Mucosa of stomach (tissue), 1 donor: Measurements from ENCODE around the gene PIGX.
"Not testable (repeated sequence)": the region's sequence is repeated elsewhere in the genome, so short reads cannot be mapped to it uniquely, and the experiment has no call there.

Source experiments
- H3K27me3 ChIP-seq: one replicate; pipeline ENCODE4 v1.7.0; 2013; ENCODE audit warnings: mild to moderate bottlenecking, low read length; ENCODE audit not compliant: control insufficient read depth, insufficient read depth
- H3K36me3 ChIP-seq: one replicate; pipeline ENCODE4 v1.7.0; 2013; ENCODE audit warnings: low read length; ENCODE audit not compliant: control insufficient read depth, insufficient read depth
- H3K4me1 ChIP-seq: one replicate; pipeline ENCODE4 v1.7.0; 2013; ENCODE audit warnings: mild to moderate bottlenecking, low read length; ENCODE audit not compliant: control insufficient read depth, insufficient read depth
- H3K4me3 ChIP-seq: one replicate; pipeline ENCODE4 v1.7.0; 2013; ENCODE audit warnings: low read length
- H3K9ac ChIP-seq: one replicate; pipeline ENCODE4 v1.7.0; 2013; ENCODE audit warnings: mild to moderate bottlenecking, low read length, moderate library complexity
- H3K9me3 ChIP-seq: one replicate; pipeline ENCODE4 v1.7.0; 2013; ENCODE audit warnings: mild to moderate bottlenecking, low read length, moderate library complexity; ENCODE audit not compliant: control insufficient read depth
- donor health status: Pancreatic carcinoma.

Gene PIGX

GRCh38 chr3:196743569-196743968, 31.4 kb downstream of the PIGX start:
- H3K36me3 ChIP-seq, H3K9ac ChIP-seq, H3K9me3 ChIP-seq, H3K4me3 ChIP-seq, H3K27me3 ChIP-seq: not testable (repeated sequence)
- H3K4me1 ChIP-seq = peaks cover 13% of the 10 kb centered on the region

- H3K4me1 ChIP-seq = peaks cover 2% of the 10 kb centered on the region
- no peaks in the 10 kb centered on the region for H3K9me3 ChIP-seq
- no peak overlapping the region for H3K4me3 ChIP-seq
- H3K9ac ChIP-seq = no peak overlapping the region
- H3K36me3 ChIP-seq = no peaks in the 10 kb centered on the region
- H3K27me3 ChIP-seq = no peaks in the 10 kb centered on the region
Measured at GRCh38 chr3:196749125-196749524, 36.9 kb downstream of the PIGX start.

- no peaks in the 10 kb centered on the region for H3K9me3 ChIP-seq
- H3K27me3 ChIP-seq = no peaks in the 10 kb centered on the region
- H3K36me3 ChIP-seq = no peaks in the 10 kb centered on the region
- no peak overlapping the region for H3K4me3 ChIP-seq
- H3K4me1 ChIP-seq = peaks cover 11% of the 10 kb centered on the region
- no peak overlapping the region for H3K9ac ChIP-seq
Measured at GRCh38 chr3:196753201-196753600, 41.0 kb downstream of the PIGX start.

GRCh38 chr3:196754091-196754981, 42.2 kb downstream of the PIGX start:
- Histone ChIP-seq H3K36me3 (no peaks in the 10 kb centered on the region), H3K9ac (peak overlapping the region; percentile 5), H3K4me1 (peaks cover 11% of the 10 kb centered on the region)

GRCh38 chr3:196756732-196757131, 44.6 kb downstream of the PIGX start:
- H3K27me3 ChIP-seq = no peaks in the 10 kb centered on the region
- H3K36me3 ChIP-seq = no peaks in the 10 kb centered on the region
- H3K4me3 ChIP-seq = no peak overlapping the region
- peaks cover 11% of the 10 kb centered on the region for H3K4me1 ChIP-seq
- no peak overlapping the region for H3K9ac ChIP-seq
- H3K9me3 ChIP-seq = no peaks in the 10 kb centered on the region

More at GRCh38 chr3:196754091-196754981, 42.2 kb downstream of the PIGX start:
- Histone ChIP-seq H3K27me3 (no peaks in the 10 kb centered on the region), H3K4me3 (no peak overlapping the region), H3K9me3 (no peaks in the 10 kb centered on the region)

GRCh38 chr3:196757876-196758739, 45.9 kb downstream of the PIGX start:
- no peak overlapping the region for H3K9ac ChIP-seq
- H3K4me3 ChIP-seq = no peak overlapping the region
- peaks cover 11% of the 10 kb centered on the region for H3K4me1 ChIP-seq
- no peaks in the 10 kb centered on the region for H3K27me3 ChIP-seq
- no peaks in the 10 kb centered on the region for H3K9me3 ChIP-seq
- H3K36me3 ChIP-seq = no peaks in the 10 kb centered on the region

GRCh38 chr3:196763179-196763578, 51.0 kb downstream of the PIGX start:
- no peaks in the 10 kb centered on the region for H3K27me3 ChIP-seq
- no peak overlapping the region for H3K9ac ChIP-seq
- no peaks in the 10 kb centered on the region for H3K9me3 ChIP-seq
- no peaks in the 10 kb centered on the region for H3K36me3 ChIP-seq
- no peak overlapping the region for H3K4me3 ChIP-seq
- no peaks in the 10 kb centered on the region for H3K4me1 ChIP-seq

- Histone ChIP-seq H3K9ac (no peak overlapping the region), H3K4me3 (no peak overlapping the region), H3K36me3 (no peaks in the 10 kb centered on the region), H3K27me3 (no peaks in the 10 kb centered on the region), H3K9me3 (no peaks in the 10 kb centered on the region), H3K4me1 (no peaks in the 10 kb centered on the region)
Measured at GRCh38 chr3:196765454-196765853, 53.3 kb downstream of the PIGX start.

- Histone ChIP-seq H3K27me3 (no peaks in the 10 kb centered on the region), H3K4me1 (no peaks in the 10 kb centered on the region), H3K9ac (no peak overlapping the region), H3K4me3 (no peak overlapping the region), H3K9me3 (no peaks in the 10 kb centered on the region), H3K36me3 (no peaks in the 10 kb centered on the region)
Measured at GRCh38 chr3:196771067-196771466, 58.9 kb downstream of the PIGX start.

- H3K27me3 ChIP-seq = no peaks in the 10 kb centered on the region
- no peaks in the 10 kb centered on the region for H3K36me3 ChIP-seq
- H3K4me3 ChIP-seq = no peak overlapping the region
- H3K4me1 ChIP-seq = no peaks in the 10 kb centered on the region
- H3K9me3 ChIP-seq = no peaks in the 10 kb centered on the region
- no peak overlapping the region for H3K9ac ChIP-seq
Measured at GRCh38 chr3:196772102-196772501, 59.9 kb downstream of the PIGX start.

- no peaks in the 10 kb centered on the region for H3K27me3 ChIP-seq
- no peaks in the 10 kb centered on the region for H3K4me1 ChIP-seq
- no peak overlapping the region for H3K9ac ChIP-seq
- no peak overlapping the region for H3K4me3 ChIP-seq
- no peaks in the 10 kb centered on the region for H3K36me3 ChIP-seq
- no peaks in the 10 kb centered on the region for H3K9me3 ChIP-seq
Measured at GRCh38 chr3:196772897-196773296, 60.7 kb downstream of the PIGX start.

GRCh38 chr3:196774191-196774820, 62.1 kb downstream of the PIGX start:
- Histone ChIP-seq H3K27me3 (no peaks in the 10 kb centered on the region), H3K4me1 (no peaks in the 10 kb centered on the region), H3K36me3 (no peaks in the 10 kb centered on the region), H3K9me3 (no peaks in the 10 kb centered on the region), H3K9ac (no peak overlapping the region), H3K4me3 (no peak overlapping the region)
